Amniotic stem cell (primary cell): ENCODE results near the gene SPX.

Experiments used
- DNase-seq: peaks from one replicate; lab custom pipeline; 2025; lab: John Stamatoyannopoulos, UW

The SPX gene

GRCh38 chr12:21526053-21526452 is at the start of gene SPX:
Gene SPX, plus strand, starts transcription at chr12:21526296. Its CDS starts 177 bp downstream, at chr12:21526473.
- DNase-seq: no peak

- DNase-seq: peak; percentile 15
These were observed 49.1 kb upstream of the SPX start for GRCh38 chr12:21476949-21477348.

GRCh38 chr12:21478756-21479455 is 47.2 kb upstream of the SPX start:
- no peak for DNase-seq

- DNase-seq: no peak
These were observed 42.6 kb upstream of the SPX start for GRCh38 chr12:21483531-21483930.

GRCh38 chr12:21485998-21486397 is 40.1 kb upstream of the SPX start:
- no peak for DNase-seq

GRCh38 chr12:21499765-21500164 is 26.3 kb upstream of the SPX start:
- DNase-seq: no peak

GRCh38 chr12:21500786-21501257 is 25.3 kb upstream of the SPX start:
- no peak for DNase-seq

GRCh38 chr12:21501258-21502163 is 24.6 kb upstream of the SPX start, which contains the start of the genes GOLT1B and RECQL:
Gene GOLT1B, plus strand, starts transcription at chr12:21501789. Its CDS starts 135 bp downstream, at chr12:21501924.
Gene RECQL, minus strand, starts transcription at chr12:21501635. Its CDS starts 2,065 bp downstream, at chr12:21499570.
- DNase-seq: peak; percentile 98

- no peak for DNase-seq
These were observed 24.0 kb upstream of the SPX start for GRCh38 chr12:21502164-21502496.

GRCh38 chr12:21502872-21503271 is 23.2 kb upstream of the SPX start:
- no peak for DNase-seq

- DNase-seq: no peak
These were observed 20.2 kb upstream of the SPX start for GRCh38 chr12:21505888-21506287.

- no peak for DNase-seq
These were observed 18.2 kb upstream of the SPX start for GRCh38 chr12:21507849-21508248.

GRCh38 chr12:21509768-21510167 is 16.3 kb upstream of the SPX start:
- DNase-seq: no peak

- DNase-seq: no peak
These were observed 9.8 kb upstream of the SPX start for GRCh38 chr12:21516281-21516680.

- no peak for DNase-seq
These were observed 7.6 kb upstream of the SPX start for GRCh38 chr12:21518451-21518850.

GRCh38 chr12:21521541-21521940 is 4.6 kb upstream of the SPX start:
- DNase-seq: no peak

- DNase-seq: no peak
These were observed 2.9 kb upstream of the SPX start for GRCh38 chr12:21523148-21523547.

GRCh38 chr12:21526721-21527345 is 737 bp downstream of the SPX start:
- DNase-seq: no peak

- DNase-seq: peak; percentile 38
These were observed 1.5 kb downstream of the SPX start for GRCh38 chr12:21527451-21528180.

GRCh38 chr12:21528953-21529352 is 2.9 kb downstream of the SPX start:
- DNase-seq: no peak

GRCh38 chr12:21529456-21529855 is 3.4 kb downstream of the SPX start:
- DNase-seq: no peak
